Hematopoietic multipotent progenitor cell (in vitro differentiated cells): Measurements from ENCODE around the gene TLR8. TPM values are rescaled to one million over a fixed set of nuclear protein-coding genes. Genes with fewer than 3 reads are reported as not detected.
"Not testable (repeated sequence)": the region's sequence is repeated elsewhere in the genome, so short reads cannot be mapped to it uniquely, and the experiment has no call there.

Experiments
- DNase-seq, 3 donors: peaks; one replicate each; pipeline ENCODE4 v3.0.0-alpha.2; 2011 to 2015; ENCODE audit warnings: low read depth in 2 of 3, low spot score in 2 of 3
- total RNA-seq: library from RNA; depleted of rRNA; stranded (reverse); fragments of >200 nt; gene quantifications from one replicate; pipeline ENCODE4 v1.2.3, GENCODE V29; 2012

TLR8 gene
- total RNA-seq, 1 donor = 0.27 TPM

DNA sequence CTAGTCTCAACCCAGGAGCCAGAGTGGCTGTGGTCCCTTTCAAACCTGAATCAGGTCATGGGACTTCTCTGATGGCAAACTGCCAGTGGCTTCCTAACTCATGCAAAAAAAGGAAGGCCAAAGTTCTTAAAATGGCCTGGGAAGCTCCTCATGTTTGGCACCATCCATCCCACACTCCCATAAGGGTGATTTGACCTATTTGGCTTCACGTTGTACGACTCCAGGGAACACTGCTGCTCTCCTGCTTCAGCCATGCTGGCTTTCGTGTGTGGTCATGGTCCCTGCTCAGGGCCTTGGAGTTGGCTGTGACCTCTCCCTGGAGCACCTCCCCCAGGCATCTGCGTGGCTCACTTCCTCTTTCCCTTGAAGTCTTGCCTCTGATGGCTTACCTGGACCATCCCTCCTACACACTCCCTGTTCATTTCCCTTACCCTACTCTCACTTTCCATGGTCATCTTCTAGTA lies 55.7 kb downstream of the TLR8 start:
- DNase-seq = no peak

DNA sequence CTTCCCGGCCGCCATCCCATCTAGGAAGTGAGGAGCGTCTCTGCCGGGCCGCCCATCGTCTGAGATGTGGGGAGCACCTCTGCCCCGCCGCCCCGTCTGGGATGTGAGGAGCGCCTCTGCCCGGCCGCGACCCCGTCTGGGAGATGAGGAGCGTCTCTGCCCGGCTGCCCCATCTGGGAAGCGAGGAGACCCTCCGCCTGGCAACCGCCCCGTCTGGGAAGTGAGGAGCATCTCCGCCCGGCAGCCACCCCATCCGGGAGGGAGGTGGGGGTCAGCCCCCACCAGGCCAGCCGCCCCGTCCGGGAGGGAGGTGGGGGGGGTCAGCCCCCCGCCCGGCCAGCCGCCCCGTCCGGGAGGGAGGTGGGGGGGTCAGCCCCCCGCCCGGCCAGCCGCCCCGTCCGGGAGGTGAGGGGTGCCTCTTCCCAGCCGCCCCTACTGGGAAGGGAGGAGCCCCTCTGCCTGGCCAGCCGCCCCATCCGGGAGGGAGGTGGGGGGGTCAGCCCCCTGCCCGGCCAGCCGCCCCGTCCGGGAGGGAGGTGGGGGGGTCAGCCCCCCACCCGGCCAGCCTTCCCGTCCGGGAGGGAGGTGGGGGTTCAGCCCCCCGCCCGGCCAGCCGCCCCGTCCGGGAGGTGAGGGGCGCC lies 56.9 kb downstream of the TLR8 start:
- DNase-seq = not testable (repeated sequence)

DNA sequence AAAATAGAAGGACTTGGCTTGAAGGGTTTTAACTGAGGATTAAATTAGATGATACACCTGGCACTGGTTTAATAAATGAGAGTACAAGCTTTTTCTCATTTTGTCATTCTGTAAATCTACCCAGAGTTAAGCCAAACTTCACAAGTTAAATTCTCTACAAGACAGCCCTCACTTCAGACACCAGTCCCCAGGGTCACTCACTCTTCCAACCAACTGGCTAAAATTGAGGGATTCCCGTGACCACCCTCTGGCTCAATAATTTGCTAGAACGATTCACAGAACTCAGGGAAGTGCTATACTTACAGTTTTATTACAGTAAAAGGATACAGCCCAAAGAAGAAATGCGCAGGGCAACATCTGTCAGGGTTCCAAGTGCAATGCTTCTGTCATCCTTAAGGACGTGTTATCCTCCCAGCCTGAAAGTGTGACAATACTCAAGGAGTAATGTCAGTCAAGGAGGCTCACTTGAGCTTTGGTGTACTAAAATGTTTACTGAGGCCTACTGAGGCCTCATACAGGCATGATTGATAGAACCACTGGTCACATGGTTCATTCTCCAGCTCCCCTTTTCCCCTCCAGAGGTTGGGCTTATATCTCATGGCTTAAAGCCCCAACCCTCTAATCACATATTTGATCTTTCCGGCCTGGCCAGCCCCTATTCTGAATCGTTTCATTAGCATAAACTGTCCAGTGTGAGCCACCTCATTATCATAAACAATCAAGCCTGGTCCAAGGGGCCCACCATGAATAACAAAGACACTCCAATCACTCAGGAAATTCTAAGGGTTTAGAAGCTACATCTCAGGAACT lies 58.9 kb downstream of the TLR8 start:
- no peak for DNase-seq

- no peak for DNase-seq
These were observed 59.7 kb downstream of the TLR8 start for GRCh38 chrX:12966151-12966550.

DNA sequence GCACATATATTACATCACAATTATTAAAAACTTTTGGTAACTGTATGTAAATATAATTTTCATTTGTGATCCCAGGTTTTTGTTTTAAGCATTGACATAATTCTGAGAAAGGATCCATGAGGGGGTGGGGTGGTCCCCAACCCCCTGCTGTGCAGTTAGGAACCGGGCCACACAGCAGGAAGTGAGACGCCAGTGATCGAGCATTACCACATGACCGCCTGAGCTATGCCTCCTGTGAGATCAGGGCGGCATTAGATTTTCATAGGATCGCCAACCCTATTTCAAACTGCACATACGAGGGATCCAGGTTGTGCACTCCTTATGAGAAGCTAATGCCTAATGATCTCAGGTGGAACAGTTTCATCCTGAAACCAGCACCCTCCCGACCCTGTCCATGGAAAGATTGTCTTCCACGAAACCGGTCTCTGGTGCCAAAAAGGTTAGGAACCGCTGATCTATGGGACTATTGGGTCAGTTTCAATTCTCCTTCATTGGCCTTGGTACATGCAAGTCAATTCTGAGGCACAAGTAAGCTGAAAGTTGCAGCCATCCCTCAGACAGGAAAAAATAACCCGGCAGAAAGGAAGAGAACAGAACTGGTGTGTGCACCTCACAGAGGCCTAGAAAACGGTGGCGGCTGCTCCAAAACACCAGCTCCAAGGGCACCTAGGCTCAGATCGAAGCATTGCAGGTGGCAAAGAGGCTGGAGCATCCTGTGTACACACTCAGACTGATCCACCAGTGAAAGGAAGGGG lies 61.5 kb downstream of the TLR8 start:
- DNase-seq = no peak

- peak in 2 of 3 donors; percentile 73 to 83 for DNase-seq
These were observed 64.3 kb downstream of the TLR8 start for GRCh38 chrX:12970691-12971202.

- no peak for DNase-seq
These were observed 65.0 kb downstream of the TLR8 start for GRCh38 chrX:12971282-12972003.

DNA sequence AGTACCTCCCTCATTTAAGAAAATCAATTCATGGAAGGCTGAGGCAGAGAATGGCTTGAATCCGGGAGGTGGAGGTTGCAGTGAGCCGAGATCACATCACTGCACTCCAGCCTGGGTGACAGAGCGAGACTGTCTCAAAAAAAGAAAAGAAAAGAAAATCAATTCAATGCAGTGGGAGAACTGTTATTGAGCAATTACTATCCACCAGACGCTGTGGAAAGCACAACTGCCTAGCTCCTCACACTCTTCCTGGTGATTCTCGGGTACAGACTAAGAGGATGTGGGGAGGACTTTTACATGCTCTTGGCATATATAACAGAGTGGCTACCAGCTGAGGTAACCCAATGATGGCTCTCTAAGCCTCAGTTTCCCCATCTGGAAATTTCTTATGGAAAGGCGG lies 65.8 kb downstream of the TLR8 start:
- no peak for DNase-seq

Other genes starting within 250 kb of the TLR8 start
- gene PRPS2, start 115.2 kb upstream of the TLR8 start, total RNA-seq = 60.6 TPM
- gene TLR7, start 39.5 kb upstream of the TLR8 start, total RNA-seq = under 0.01 TPM
- 723 TPM for gene TMSB4X, start 68.5 kb downstream of the TLR8 start, total RNA-seq
- gene FAM9C, start 138.0 kb downstream of the TLR8 start, total RNA-seq = not detected